HEK293 (cell line): ENCODE measurements around the gene EPB41L2.

Experiments
- CTCF ChIA-PET: fragments of 350-600 bp; formaldehyde crosslinking; extraction: SDS; loops from one replicate; lab custom pipeline; 2021; ENCODE audit warnings: antibody characterized with exemption; lab: Yijun Ruan, JAX
- POLR2A ChIA-PET: fragments of 300-600 bp; formaldehyde crosslinking; extraction: SDS; loops from one replicate; lab custom pipeline; 2020; ENCODE audit warnings: antibody characterized with exemption, inconsistent platforms; lab: Yijun Ruan, JAX
- H3K27ac ChIP-seq: fragments of 200-500 bp; sonication (Bioruptor generic); 2 replicates; pipeline ENCODE4 v1.5.1; 2014; ENCODE audit warnings: low read depth, low read length, control low read depth, inconsistent platforms; ENCODE audit errors: extremely low read depth
- H3K36me3 ChIP-seq, 2 experiments: fragments of 200-500 bp in 1 of 2; sonication (Bioruptor generic) in 1 of 2; 1 replicate in 1 of 2; 2 replicates in 1 of 2; pipeline ENCODE4 v1.5.1; 2014 to 2017; ENCODE audit warnings: inconsistent platforms in 2 of 2, low read length in 2 of 2; ENCODE audit not compliant: control insufficient read depth in 2 of 2, insufficient read depth in 1 of 2
- H3K4me1 ChIP-seq: fragments of 200-500 bp; sonication (Bioruptor generic); 2 replicates; pipeline ENCODE4 v1.5.1; 2014; ENCODE audit warnings: mild to moderate bottlenecking, low read length, inconsistent platforms; ENCODE audit not compliant: control insufficient read depth, insufficient read depth
- H3K4me3 ChIP-seq: 2 replicates; pipeline ENCODE4 v1.5.1; 2011; ENCODE audit warnings: low read depth, mild to moderate bottlenecking, control low read depth, low read length, moderate library complexity
- H3K9me3 ChIP-seq: fragments of 200-500 bp; sonication (Bioruptor generic); 2 replicates; pipeline ENCODE4 v1.5.1; 2014; ENCODE audit warnings: low read depth, low read length, inconsistent platforms; ENCODE audit not compliant: control insufficient read depth, insufficient read depth
- GLI4 ChIP-seq: fragments of 450-650 bp; formaldehyde crosslinking; IDR thresholded peaks from 2 replicates; pipeline ENCODE4 v1.5.1; 2016; ENCODE audit warnings: missing biosample characterization, missing genetic modification characterization
- GLIS2 ChIP-seq: fragments of 450-650 bp; formaldehyde crosslinking; IDR thresholded peaks from 2 replicates; pipeline ENCODE4 v1.5.1; 2016; ENCODE audit warnings: missing biosample characterization, missing genetic modification characterization
- MZF1 ChIP-seq: fragments of 450-650 bp; formaldehyde crosslinking; IDR thresholded peaks from 2 replicates; pipeline ENCODE4 v1.5.1; 2017; ENCODE audit warnings: missing biosample characterization, missing genetic modification characterization, borderline replicate concordance
- YY1 ChIP-seq: fragments of 450-650 bp; formaldehyde crosslinking; IDR thresholded peaks from 2 replicates; pipeline ENCODE4 v1.5.1; 2018; ENCODE audit warnings: missing biosample characterization, missing genetic modification characterization
- YY2 ChIP-seq: fragments of 450-650 bp; formaldehyde crosslinking; IDR thresholded peaks from 2 replicates; pipeline ENCODE4 v1.5.1; 2016; ENCODE audit warnings: missing biosample characterization, missing genetic modification characterization
- ZBTB26 ChIP-seq: fragments of 450-650 bp; formaldehyde crosslinking; optimal IDR thresholded peaks from 2 replicates; pipeline ENCODE3; 2016; ENCODE audit warnings: missing biosample characterization, mild to moderate bottlenecking, missing genetic modification characterization
- ZEB2 ChIP-seq: fragments of 450-650 bp; formaldehyde crosslinking; IDR thresholded peaks from 2 replicates; pipeline ENCODE4 v1.5.1; 2016; ENCODE audit warnings: missing biosample characterization, missing genetic modification characterization
- ZNF138 ChIP-seq: fragments of 450-650 bp; formaldehyde crosslinking; IDR thresholded peaks from 2 replicates; pipeline ENCODE4 v1.5.1; 2016; ENCODE audit warnings: missing biosample characterization, missing genetic modification characterization, borderline replicate concordance
- ZNF155 ChIP-seq: fragments of 450-650 bp; formaldehyde crosslinking; IDR thresholded peaks from 2 replicates; pipeline ENCODE4 v1.5.1; 2016; ENCODE audit warnings: missing biosample characterization, missing genetic modification characterization
- ZNF2 ChIP-seq: fragments of 450-650 bp; formaldehyde crosslinking; IDR thresholded peaks from 2 replicates; pipeline ENCODE4 v1.5.1; 2016; ENCODE audit warnings: missing biosample characterization, missing genetic modification characterization
- ZNF398 ChIP-seq: fragments of 450-650 bp; formaldehyde crosslinking; IDR thresholded peaks from 2 replicates; pipeline ENCODE4 v1.5.1; 2017; ENCODE audit warnings: missing biosample characterization, missing genetic modification characterization
- ZNF501 ChIP-seq: fragments of 450-650 bp; formaldehyde crosslinking; IDR thresholded peaks from 2 replicates; pipeline ENCODE4 v1.5.1; 2016; ENCODE audit warnings: missing biosample characterization, missing genetic modification characterization
- ZNF677 ChIP-seq: fragments of 450-650 bp; IDR thresholded peaks from 2 replicates; pipeline ENCODE4 v1.5.0; 2018; ENCODE audit warnings: missing biosample characterization, mild to moderate bottlenecking, missing genetic modification characterization, moderate library complexity
- TF ChIP-seq, protein P1 (sequence below): fragments of 450-650 bp; formaldehyde crosslinking; IDR thresholded peaks from 2 replicates; pipeline ENCODE4 v1.5.1; 2017; ENCODE audit warnings: missing biosample characterization, missing genetic modification characterization

The EPB41L2 gene

GRCh38 chr6:131107151-131107550 lies 44.1 kb upstream of the EPB41L2 start:
- Histone ChIP-seq H3K27ac (no peak overlapping the region), H3K36me3 (no peaks in the 10 kb centered on the region)
- POLR2A ChIA-PET: no interaction called here
- TF ChIP-seq ZNF2 (tag by site-specific recombination): no peak
- TF ChIP-seq YY2 (tag by site-specific recombination): no peak
- peak; percentile 52; the same call in 1 of the 2 replicates for TF ChIP-seq ZNF398 (tag by site-specific recombination)
- TF ChIP-seq, protein P1, sequence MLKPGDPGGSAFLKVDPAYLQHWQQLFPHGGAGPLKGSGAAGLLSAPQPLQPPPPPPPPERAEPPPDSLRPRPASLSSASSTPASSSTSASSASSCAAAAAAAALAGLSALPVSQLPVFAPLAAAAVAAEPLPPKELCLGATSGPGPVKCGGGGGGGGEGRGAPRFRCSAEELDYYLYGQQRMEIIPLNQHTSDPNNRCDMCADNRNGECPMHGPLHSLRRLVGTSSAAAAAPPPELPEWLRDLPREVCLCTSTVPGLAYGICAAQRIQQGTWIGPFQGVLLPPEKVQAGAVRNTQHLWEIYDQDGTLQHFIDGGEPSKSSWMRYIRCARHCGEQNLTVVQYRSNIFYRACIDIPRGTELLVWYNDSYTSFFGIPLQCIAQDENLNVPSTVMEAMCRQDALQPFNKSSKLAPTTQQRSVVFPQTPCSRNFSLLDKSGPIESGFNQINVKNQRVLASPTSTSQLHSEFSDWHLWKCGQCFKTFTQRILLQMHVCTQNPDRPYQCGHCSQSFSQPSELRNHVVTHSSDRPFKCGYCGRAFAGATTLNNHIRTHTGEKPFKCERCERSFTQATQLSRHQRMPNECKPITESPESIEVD: 0 out of 2 replicates have a peak, but pooled peaks have one; percentile 41
- TF ChIP-seq GLI4 (tag by site-specific recombination): no peak
- no peak for TF ChIP-seq ZNF501
- TF ChIP-seq, all 188 proteins: peak for 2
- no peak overlapping the region for H3K4me3 ChIP-seq
- CTCF ChIA-PET: interaction anchor here (0.6 kb wide), 1 partner anchor 245 kb away, joined by 3 read pairs; no protein-coding TSS in a partner anchor
- no peaks in the 10 kb centered on the region for H3K9me3 ChIP-seq
- peaks cover 4% of the 10 kb centered on the region; the same call in 1 of the 2 replicates for H3K4me1 ChIP-seq

- Histone ChIP-seq H3K36me3 (no peaks in the 10 kb centered on the region), H3K4me3 (no peak overlapping the region), H3K9me3 (no peaks in the 10 kb centered on the region), H3K27ac (no peak overlapping the region), H3K4me1 (peaks cover 4% of the 10 kb centered on the region; the same call in 1 of the 2 replicates)
- ChIA-PET CTCF (interaction anchor here (0.8 kb wide), 1 partner anchor 231 kb away, joined by 3 read pairs; no protein-coding TSS in a partner anchor), POLR2A (no interaction called here)
- TF ChIP-seq MZF1 (tag by site-specific recombination) (peak; percentile 67; the same call in 1 of the 2 replicates), YY1 (no peak)
These were observed 40.9 kb upstream of the EPB41L2 start for GRCh38 chr6:131103901-131104300.

GRCh38 chr6:131103296-131103695 lies 40.3 kb upstream of the EPB41L2 start:
- TF ChIP-seq ZEB2: no peak
- no peak for TF ChIP-seq GLIS2 (tag by site-specific recombination)
- no peak for TF ChIP-seq ZNF138 (tag by site-specific recombination)
- TF ChIP-seq ZNF155: no peak
- TF ChIP-seq ZNF677 (tag by site-specific recombination): no peak
- TF ChIP-seq, protein P1: no peak
- no peak for TF ChIP-seq ZBTB26 (tag by site-specific recombination)
- Histone ChIP-seq H3K9me3 (no peaks in the 10 kb centered on the region), H3K27ac (no peak overlapping the region), H3K4me3 (no peak overlapping the region), H3K4me1 (peaks cover 4% of the 10 kb centered on the region; the same call in 1 of the 2 replicates), H3K36me3 (no peaks in the 10 kb centered on the region)
- ChIA-PET CTCF (interaction anchor here (0.8 to 2.1 kb wide), 2 partner anchors 218 to 230 kb away, joined by 3 to 8 read pairs; no protein-coding TSS in a partner anchor), POLR2A (no interaction called here)
